ENCODE results near the gene DENND5B.
"Not testable (repeated sequence)": the region's sequence is repeated elsewhere in the genome, so short reads cannot be mapped to it uniquely, and the experiment has no call there.

DENND5B gene

GRCh38 chr12:31590642-31591379, at the start of gene DENND5B:
Gene DENND5B (minus strand): TSS chr12:31591136. CDS start chr12:31590832, 304 bp downstream.
- DNase-seq (ENCODE audit: low read depth), result no peak

DNA sequence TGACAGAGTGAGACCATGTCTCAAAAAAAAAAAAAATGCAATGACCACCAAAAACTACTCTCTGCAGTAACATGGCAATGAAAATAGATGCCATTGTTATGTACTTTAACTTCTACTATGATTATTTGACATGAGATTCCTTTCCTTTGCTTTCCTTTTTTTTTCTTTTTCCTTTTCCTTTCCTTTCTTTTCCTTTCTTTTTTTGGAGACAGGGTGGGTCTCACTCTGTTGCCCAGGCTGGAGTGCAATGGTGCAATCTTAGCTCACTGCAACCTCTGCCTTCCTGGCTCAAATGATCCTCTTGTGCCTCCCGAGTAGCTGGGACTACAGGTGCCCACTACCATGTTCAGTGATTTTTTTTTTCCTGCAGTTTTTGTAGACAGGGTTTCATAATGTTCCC, 43.7 kb upstream of the DENND5B start:
- DNase-seq (ENCODE audit: low read depth), result no peak

DNA sequence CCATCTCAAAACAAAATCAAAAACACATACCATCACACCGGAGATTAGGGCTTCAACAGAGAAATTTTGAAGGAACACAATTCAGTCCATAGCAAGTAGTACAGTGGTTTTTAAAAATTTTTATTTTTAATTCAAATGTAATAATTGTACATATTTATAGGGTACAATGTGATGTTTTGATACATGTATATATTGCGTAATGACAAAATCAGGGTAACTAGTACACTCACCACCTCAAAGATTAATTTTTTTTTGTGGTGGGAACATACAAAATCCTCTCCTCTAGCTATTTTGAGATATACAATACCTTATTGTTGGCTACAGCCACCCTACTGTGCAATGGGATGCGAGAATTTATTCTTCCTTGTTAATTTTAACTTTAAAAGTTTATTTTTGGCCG, 42.5 kb upstream of the DENND5B start:
- no peak for DNase-seq (ENCODE audit: low read depth)

- no peak for DNase-seq (ENCODE audit: low read depth)
Observed at GRCh38 chr12:31631809-31632208, 40.9 kb upstream of the DENND5B start.

GRCh38 chr12:31631023-31631724, 40.2 kb upstream of the DENND5B start:
- no peak for DNase-seq (ENCODE audit: low read depth)

DNA sequence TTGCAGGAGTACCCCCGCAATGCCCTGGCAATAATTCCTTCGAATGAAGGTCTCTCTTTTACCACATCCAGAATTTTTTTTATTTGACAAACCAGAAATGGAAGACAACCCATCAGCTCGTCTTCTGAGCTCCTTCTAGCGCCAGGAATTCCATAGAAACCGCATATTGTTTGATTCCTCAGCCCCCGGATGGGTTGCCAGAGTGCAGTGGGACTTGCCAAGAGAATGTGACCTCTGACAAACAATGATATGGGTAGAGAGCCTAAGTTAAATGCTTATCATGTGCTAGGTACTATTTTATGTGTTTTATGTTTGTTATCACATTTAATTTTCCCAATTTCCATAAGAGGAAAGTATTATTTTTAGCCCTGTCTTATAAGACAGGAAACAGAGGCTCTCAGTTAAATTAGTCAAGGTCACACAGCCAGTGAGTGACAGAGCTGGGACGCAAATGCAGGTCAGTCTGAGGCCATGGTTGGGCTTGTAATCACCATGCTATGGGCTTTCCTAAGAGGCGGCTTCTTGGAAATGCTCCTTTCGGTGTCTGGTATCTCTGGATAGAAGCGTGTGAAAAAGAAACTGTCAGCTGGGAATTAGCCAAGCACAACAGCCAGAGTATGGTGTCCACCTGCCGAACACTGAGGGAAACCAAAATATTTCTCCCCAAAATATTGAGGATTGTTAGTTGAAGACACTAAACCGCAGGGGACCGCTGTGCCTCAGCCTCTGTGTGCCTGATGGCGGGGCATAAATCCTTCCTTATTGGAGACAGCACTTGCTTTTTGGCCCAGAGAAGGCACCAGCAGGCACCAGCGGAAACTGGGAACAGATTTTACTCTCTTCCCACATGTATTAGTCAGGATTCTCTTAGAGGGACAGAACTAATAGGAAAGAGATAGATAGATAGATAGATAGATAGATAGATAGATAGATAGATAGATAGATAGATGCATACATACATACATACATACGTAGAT, 39.1 kb upstream of the DENND5B start:
- no peak for DNase-seq (ENCODE audit: low read depth)

DNA sequence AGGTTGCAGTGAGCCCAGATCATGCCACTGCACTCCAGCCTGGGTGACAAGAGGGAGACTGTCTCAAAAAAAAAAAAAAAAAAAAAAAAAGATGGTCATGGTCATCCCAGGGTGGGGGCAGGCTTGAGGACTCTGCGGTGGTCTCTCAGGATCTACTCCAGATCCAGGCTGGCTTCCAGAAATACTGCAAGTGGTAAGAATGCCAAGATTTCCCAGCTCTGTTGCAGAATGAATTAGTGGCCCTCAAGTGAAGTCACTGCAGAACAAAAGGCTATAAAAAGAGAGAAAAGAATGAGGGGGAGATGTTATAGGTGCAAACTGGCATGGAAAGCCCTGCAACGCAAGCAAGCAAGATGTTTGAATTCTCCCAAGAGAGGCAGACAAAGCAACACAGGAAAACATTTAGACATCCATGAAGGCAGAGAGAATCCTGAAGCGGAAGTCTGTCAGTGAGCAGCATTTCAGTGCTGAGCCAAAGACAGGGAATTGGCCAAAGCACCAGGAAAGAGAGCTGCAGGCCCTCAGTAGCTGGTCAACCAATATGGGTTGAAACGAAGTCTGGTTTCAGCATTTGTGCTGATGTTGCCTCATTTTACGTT, 36.6 kb upstream of the DENND5B start:
- no peak for DNase-seq (ENCODE audit: low read depth)

DNA sequence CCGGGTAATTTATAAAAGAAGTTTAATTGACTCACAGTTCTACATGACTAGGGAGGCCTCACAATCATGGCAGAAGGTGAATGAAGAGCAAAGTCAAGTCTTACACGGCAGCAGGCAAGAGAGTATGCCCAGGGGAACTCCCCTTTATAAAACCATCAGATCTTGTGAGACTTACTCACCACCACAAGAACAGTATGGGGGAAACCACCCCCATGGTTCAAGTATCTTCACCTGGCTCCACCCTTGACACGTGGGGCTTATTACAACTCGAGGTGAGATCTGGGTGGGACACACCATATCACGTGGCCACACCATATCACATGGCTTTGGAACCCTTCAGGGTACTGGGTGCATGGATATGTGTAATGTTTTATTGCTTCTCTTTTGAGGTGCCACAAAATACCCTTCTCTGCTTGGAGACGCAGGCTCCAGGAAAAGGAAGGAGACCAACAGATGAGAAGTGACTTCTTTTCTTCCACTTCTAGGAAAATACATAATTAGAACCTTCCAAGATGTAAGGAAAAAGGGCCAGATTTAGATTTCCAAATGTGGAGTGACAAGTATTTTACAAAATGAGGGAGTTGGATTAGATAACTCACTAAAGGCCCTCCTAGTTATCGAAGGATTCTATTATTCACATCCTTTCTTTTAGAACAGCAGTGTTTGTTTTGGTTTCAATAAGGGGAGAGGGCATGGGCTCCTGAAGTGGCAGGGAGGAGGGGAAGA, 35.5 kb upstream of the DENND5B start:
- no peak for DNase-seq (ENCODE audit: low read depth)

DNA sequence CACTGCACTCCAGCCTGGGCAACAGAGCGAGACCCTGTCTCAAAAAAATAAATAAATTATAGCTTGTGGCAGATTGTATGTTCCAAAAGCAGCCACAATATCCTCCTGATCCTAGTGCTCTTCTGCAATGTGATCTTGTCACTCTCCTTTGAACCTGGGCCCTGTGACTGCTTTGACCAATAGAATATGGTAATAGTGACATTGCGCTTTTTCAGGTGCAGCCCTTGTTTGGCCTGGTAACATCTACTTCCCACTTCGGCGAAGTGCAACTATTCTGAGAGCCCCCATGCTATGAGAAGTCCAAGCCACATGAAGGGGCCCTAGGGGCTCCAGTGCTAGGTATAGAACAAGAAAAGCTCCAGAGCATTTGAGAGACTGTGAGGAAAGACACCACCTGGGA, 31.1 kb upstream of the DENND5B start:
- DNase-seq (ENCODE audit: low read depth), result no peak

DNA sequence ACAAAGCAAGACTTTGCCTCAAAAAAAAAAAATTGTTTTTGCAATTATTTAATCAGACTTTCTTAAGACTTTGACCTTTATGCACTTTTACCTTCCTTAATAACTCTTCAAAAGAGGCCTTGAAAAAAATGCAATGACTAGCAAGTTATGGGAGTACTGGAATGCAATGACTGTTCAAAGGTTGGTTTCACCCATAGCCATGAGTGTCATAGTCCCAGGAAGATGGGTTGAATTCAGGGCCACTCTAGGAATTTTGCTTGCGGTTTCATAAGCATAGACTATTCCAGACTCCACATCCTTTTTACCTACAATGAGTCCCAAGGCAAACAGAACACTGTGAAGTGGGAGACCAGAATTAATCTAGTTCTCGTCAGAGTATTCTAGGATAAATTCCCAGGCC, 29.4 kb upstream of the DENND5B start:
- DNase-seq (ENCODE audit: low read depth), result no peak

DNA sequence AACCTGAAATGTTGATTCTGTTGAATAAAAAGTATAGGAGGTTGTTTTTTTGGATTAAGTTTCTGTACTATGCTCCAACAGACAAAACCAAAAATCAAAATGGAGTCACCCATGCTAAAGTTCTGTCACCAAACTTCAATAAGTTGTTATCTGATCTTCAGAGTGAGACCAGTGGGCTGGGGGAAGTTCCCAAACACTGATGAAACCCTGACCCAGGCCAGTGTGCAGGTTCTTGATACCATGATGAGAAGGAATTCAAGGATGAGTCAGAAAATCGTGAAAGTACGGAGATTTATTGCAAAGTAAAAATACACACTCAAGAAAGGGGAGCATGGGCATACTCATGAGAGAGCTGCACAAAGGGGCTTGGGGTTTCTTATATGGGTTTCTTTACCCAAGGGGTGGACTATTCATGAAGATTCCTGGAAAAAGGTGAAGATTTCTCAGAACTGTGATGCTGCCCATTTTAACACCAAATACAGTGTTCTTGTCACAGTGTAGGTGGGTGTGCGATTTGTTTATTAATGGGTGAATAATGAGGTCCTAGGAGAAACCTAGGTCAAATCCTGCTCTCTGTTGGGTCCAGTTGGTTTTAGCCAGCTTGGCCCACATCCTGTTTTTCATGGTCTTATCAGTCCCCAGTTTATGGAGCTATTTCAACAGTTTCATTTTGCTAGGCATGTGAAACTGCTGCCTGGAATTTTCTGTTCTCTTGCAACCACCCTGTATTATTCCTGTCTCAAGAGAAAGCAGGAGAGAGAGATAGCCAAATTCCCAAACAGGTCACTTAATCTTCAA, 27.5 kb upstream of the DENND5B start:
- no peak for DNase-seq (ENCODE audit: low read depth)

DNA sequence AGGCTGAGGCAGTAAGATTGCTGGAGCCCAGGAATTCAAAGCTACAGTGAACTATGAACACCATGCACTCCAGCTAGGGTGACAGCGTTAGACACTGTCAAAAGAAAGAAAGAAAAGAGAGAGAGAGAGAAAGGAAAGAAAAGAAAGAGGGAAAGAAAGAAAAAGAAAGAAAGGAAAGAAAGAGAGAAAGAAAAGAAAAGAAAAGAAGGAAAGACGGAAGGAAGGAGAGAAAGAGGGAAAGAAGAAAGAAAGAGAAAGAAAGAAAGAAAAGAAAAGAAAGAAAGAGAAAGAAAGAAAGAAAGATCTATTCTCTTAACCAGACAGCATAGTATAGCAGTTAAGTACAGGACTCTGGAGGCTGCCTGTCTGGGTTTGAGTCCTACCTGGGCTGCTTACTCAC, 21.9 kb upstream of the DENND5B start:
- no peak for DNase-seq (ENCODE audit: low read depth)

DNA sequence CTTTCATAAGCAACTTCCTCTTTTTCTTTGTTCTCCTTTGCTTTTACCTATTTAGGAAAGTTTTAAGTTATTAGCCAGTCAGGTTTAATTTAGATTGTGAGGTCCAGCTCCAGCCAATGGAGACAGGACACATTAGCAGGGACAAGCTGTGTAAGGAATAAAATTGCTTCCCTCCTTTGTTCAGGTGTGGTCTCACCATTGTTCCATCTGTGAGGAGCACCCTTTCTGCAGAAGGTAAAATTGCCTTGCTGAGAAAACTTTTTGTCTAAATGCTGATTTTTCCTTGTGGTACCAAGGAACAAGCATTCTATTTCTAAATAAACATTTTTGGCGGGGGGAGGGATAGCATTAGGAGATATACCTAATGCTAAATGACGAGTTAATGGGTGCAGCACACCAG, 17.4 kb upstream of the DENND5B start:
- DNase-seq (ENCODE audit: low read depth), result not testable (repeated sequence)

GRCh38 chr12:31605531-31605930, 14.6 kb upstream of the DENND5B start:
- no peak for DNase-seq (ENCODE audit: low read depth)

DNA sequence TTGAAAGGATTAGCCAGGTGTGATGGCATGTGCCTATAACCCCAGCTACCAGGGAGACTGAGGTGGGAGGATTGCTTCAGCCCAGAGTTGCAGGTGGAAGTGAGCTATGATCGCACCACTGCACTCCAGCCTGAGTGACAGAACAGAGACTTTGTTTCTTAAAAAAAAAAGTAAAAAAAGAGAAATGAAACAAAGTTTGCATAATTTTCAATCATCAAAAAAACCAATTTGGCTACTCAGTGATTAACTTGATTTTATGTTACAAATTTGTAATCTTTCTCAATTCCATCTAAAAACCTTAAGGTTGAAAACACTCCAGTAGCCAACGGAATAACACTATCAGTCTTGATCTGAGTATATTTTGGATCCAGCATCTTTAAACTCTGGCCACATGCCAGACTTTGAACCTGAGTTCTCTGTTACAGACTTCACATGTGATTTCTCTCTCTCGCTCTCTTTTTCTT, 12.6 kb upstream of the DENND5B start:
- DNase-seq (ENCODE audit: low read depth), result no peak

DNA sequence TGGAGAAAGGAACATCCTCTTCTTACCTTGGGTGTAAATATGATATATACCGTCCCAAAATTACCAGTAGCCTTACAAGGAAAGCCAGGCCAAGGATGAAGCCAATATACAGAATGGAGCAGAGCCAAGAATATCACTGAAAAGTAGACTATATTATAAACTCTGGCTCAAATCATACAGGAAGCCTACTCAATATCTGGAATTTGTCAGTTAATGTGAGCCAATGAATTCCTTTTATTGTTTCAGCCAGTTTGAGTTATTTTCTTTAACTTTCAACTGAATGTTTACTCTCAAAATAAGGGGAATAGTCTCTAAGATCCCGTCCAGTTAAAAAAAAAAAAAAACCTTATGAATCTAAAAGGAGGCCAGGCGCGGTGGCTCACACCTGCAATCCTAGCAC, 9.8 kb upstream of the DENND5B start:
- no peak for DNase-seq (ENCODE audit: low read depth)

- DNase-seq (ENCODE audit: low read depth), result no peak
Observed at GRCh38 chr12:31600252-31600651, 9.3 kb upstream of the DENND5B start.

GRCh38 chr12:31599053-31599452, 8.1 kb upstream of the DENND5B start:
- no peak for DNase-seq (ENCODE audit: low read depth)

DNA sequence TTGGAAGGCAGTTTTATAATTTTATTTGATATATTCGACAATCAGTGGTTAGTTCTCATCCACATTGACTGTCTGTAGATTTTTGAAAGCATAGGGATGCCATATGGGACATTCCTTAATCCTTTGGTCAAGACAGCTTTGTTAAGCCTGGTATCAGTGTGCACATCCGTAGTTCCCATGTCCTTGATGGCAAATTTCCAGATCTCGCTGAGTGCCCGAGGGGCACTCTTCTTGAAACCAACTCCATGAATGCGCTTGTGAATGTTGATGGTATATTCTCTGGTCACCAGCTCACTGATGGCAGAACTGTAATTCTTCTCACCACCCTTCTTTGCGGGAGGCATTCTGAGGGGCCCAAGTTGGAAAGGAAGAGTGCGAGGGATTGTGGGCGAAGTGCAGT, 6.1 kb upstream of the DENND5B start:
- no peak for DNase-seq (ENCODE audit: low read depth)

DNA sequence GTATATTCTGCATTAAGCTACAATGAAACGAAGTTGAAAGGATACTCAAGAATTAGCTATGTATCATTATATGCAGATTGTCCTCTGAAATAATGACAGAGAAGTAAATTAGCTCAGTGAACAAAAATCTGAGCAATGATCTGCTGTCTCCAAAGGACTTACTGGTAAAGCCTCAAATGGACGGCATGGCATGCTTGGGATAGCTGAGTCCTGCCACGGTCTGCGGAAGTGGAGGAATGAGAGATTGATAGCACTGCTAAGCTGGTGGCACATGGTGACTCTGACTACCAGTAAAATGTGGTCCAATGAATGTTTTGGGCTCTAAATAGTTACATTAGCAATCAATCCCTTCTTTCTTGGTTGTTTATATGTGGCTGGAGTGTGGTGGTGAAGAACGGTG, 3.7 kb upstream of the DENND5B start:
- DNase-seq (ENCODE audit: low read depth), result no peak
